Type B pancreatic cell (in vitro differentiated cells): ENCODE data around the gene ACTN1. TPM values are rescaled to one million over a fixed set of nuclear protein-coding genes. Genes with fewer than 3 reads are reported as not detected.

Source experiments
- DNase-seq: peaks from one replicate; pipeline ENCODE4 v3.0.0; 2021; ENCODE audit warnings: mixed read lengths; ENCODE audit not compliant: unreplicated experiment; ENCODE audit errors: extremely low spot score
- H3K27ac Mint-ChIP-seq: 2 replicates; pipeline ENCODE4 v1.8.0; 2021; ENCODE audit warnings: mild to moderate bottlenecking, mixed read lengths
- H3K27me3 Mint-ChIP-seq: 2 replicates; pipeline ENCODE4 v1.8.0; 2021; ENCODE audit warnings: mixed read lengths
- H3K36me3 Mint-ChIP-seq: 2 replicates; pipeline ENCODE4 v1.8.0; 2021; ENCODE audit warnings: mixed read lengths
- H3K4me1 Mint-ChIP-seq: one replicate; pipeline ENCODE4 v1.8.0; 2021; ENCODE audit warnings: mixed read lengths; ENCODE audit not compliant: unreplicated experiment
- H3K4me3 Mint-ChIP-seq: 2 replicates; pipeline ENCODE4 v1.8.0; 2021; ENCODE audit warnings: mild to moderate bottlenecking, mixed read lengths
- H3K9me3 Mint-ChIP-seq: 2 replicates; pipeline ENCODE4 v1.8.0; 2021; ENCODE audit warnings: mixed read lengths
- total RNA-seq: library from RNA; stranded (reverse); gene quantifications from 2 replicates; pipeline ENCODE4 v1.2.1, GENCODE V29; 2021; ENCODE audit warnings: low replicate concordance
- TF ChIP-seq, protein P1 (sequence below): fragments of 200-600 bp; sonication (generic); conservative IDR thresholded peaks from 2 replicates; pipeline ENCODE4 v1.5.0; 2021; ENCODE audit warnings: antibody characterized with exemption, mild to moderate bottlenecking

ACTN1 gene
- total RNA-seq, 1 donor from 2014 or later, result 176 TPM

DNA sequence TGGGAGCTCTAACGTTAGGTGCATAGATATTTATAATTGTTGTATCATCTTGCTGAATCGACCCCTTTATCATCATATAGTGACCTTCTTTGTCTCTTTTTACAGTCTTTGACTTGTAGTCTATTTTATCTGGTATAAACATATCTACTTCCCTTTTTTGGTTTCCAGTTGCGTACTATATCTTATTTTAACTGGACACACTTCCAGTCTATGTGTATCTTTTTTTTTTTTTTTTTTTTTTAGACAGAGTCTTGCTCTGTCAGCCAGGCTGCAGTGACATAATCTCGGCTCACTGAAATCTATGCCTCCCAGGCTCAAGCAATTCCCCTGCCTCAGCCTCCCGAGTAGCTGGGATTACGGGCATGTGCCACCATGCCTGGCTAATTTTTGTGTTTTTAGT lies 144.3 kb downstream of the ACTN1 start:
- no peaks in the 10 kb centered on the region for H3K27me3 Mint-ChIP-seq
- no peak overlapping the region for H3K27ac Mint-ChIP-seq
- TF ChIP-seq, protein P1, sequence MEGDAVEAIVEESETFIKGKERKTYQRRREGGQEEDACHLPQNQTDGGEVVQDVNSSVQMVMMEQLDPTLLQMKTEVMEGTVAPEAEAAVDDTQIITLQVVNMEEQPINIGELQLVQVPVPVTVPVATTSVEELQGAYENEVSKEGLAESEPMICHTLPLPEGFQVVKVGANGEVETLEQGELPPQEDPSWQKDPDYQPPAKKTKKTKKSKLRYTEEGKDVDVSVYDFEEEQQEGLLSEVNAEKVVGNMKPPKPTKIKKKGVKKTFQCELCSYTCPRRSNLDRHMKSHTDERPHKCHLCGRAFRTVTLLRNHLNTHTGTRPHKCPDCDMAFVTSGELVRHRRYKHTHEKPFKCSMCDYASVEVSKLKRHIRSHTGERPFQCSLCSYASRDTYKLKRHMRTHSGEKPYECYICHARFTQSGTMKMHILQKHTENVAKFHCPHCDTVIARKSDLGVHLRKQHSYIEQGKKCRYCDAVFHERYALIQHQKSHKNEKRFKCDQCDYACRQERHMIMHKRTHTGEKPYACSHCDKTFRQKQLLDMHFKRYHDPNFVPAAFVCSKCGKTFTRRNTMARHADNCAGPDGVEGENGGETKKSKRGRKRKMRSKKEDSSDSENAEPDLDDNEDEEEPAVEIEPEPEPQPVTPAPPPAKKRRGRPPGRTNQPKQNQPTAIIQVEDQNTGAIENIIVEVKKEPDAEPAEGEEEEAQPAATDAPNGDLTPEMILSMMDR, result no peak
- H3K36me3 Mint-ChIP-seq, result peaks cover 21% of the 10 kb centered on the region
- no peaks in the 10 kb centered on the region for H3K4me1 Mint-ChIP-seq
- no peak for DNase-seq
- H3K4me3 Mint-ChIP-seq, result no peak overlapping the region
- peaks cover 12% of the 10 kb centered on the region for H3K9me3 Mint-ChIP-seq

DNA sequence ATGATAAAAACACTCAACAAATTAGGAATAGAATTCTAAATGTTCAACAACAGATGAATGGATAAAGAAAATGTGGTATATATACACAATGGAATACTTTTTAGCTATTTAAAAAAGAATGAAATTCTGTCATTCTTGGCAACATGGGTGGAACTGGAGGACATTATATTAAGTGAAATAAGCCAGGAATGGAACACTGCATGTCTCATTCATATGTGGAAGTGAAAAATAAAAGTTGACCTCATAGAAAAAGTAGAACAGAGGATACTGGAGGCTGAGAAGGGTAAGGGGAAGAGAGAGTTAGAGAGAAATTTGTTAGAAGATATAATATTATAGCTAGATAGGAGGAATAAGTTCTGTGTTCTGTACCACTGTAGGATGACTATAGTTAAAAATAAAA lies 150.4 kb downstream of the ACTN1 start:
- H3K4me1 Mint-ChIP-seq, result peaks cover 6% of the 10 kb centered on the region

DNA sequence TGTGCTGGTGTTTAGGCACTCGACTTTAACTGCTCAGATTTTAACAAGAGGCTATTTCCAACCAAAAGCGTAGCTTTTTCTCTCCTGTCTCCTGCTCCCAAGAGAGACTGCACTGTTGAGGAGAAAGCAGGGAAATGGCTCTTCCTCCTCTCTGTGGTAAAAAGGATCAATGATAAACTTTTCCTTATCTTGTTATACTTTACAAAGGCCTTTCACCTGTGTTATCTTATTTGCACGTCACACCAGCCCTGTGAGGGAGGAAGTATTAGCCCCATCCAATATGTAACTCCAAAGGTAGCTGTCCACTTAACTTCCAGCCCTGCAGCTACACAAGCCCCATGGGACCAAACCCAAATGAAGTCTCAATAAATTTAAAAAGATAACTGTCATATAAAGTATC lies 153.4 kb downstream of the ACTN1 start:
- no peak overlapping the region for H3K4me3 Mint-ChIP-seq
- H3K27ac Mint-ChIP-seq, result no peak overlapping the region
- TF ChIP-seq, protein P1, result no peak
- DNase-seq, result no peak
- no peaks in the 10 kb centered on the region for H3K9me3 Mint-ChIP-seq
- H3K36me3 Mint-ChIP-seq, result no peaks in the 10 kb centered on the region
- H3K4me1 Mint-ChIP-seq, result peaks cover 19% of the 10 kb centered on the region
- H3K27me3 Mint-ChIP-seq, result no peaks in the 10 kb centered on the region

More for the DNA sequence above, 150.4 kb downstream of the ACTN1 start:
- H3K27me3 Mint-ChIP-seq, result no peaks in the 10 kb centered on the region
- no peak overlapping the region for H3K27ac Mint-ChIP-seq
- no peaks in the 10 kb centered on the region for H3K36me3 Mint-ChIP-seq
- TF ChIP-seq, protein P1, result no peak
- H3K4me3 Mint-ChIP-seq, result no peak overlapping the region
- DNase-seq, result no peak
- no peaks in the 10 kb centered on the region for H3K9me3 Mint-ChIP-seq

DNA sequence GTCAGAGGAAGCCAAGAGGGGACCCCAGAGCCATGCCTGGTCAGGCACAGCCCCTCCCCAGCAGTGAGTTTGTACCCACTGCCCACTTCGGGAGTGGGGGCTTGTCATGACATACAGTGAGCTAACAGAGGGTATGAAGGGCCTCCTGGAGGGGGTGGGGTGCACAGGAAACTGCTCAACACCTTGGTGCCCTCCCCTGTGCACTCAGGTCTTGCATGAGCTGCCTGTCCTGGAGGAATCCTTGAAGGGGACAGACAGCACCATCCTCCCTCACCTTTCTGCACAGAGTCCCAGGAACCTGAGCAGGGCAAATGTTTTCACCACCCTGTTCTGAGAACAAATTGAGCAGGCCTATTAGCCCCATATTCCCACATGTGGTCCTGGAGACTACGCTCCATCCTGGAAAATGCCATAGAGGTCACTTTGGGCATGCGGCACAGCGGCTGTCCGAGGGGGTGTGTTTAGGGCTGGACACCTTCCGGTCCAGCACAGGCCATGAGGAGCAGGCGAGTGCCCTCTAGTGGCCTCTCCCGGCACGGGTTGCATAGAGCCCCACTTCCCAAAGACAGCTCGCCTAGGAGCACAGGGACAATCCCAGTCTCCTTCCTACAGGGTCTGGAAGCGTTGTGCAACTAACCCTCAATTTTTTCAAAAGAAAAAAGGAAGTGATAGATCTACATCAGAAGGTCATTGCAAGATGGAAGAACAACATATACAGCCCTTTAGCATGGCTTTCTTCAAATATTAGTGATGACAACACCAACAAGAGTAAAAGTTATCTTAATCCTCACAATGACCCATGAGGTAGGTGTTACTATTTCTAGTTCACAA lies 154.4 kb downstream of the ACTN1 start:
- Mint-ChIP-seq H3K27me3 (no peaks in the 10 kb centered on the region), H3K9me3 (no peaks in the 10 kb centered on the region), H3K27ac (peak overlapping the region; percentile 14), H3K4me3 (no peak overlapping the region), H3K36me3 (no peaks in the 10 kb centered on the region), H3K4me1 (peaks cover 29% of the 10 kb centered on the region)
- TF ChIP-seq, protein P1, result peak; percentile 93
- DNase-seq, result peak; percentile 78

DNA sequence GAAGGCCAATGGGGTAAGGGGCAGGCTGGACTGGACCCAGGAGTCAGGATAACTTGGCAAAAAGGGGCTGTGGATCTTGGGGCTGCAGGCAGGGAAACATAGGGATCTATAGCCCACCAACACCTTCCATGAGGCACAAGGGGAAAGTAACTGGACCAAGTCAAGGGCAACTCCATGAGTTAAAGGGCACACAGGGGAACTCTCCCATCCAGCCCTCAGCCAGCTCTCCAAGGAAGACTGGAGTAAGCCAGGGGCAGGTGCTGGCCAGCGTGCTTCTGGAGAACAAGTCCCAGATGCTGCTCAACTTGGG lies 154.9 kb downstream of the ACTN1 start:
- Mint-ChIP-seq H3K27me3 (no peaks in the 10 kb centered on the region), H3K9me3 (no peaks in the 10 kb centered on the region), H3K4me1 (peaks cover 34% of the 10 kb centered on the region), H3K4me3 (no peak overlapping the region), H3K27ac (no peak overlapping the region), H3K36me3 (no peaks in the 10 kb centered on the region)
- DNase-seq, result peak; percentile 64
- TF ChIP-seq, protein P1, result no peak

Other genes starting within 250 kb of the ACTN1 start
- 457 and 564 TPM in 2 replicates for gene ZFP36L1, start 186.2 kb downstream of the ACTN1 start, total RNA-seq
- gene DCAF5, start 173.8 kb upstream of the ACTN1 start, total RNA-seq, result 46.1 and 54.9 TPM in 2 replicates
- 22.7 and 26.2 TPM in 2 replicates for gene EXD2, start 212.2 kb upstream of the ACTN1 start, total RNA-seq